HEK293 (cell line): ENCODE results near the gene GNA12.

Experiments
- CTCF ChIA-PET: fragments of 350-600 bp; formaldehyde crosslinking; extraction: SDS; loops from one replicate; lab custom pipeline; 2021; ENCODE audit warnings: antibody characterized with exemption; lab: Yijun Ruan, JAX
- POLR2A ChIA-PET: fragments of 300-600 bp; formaldehyde crosslinking; extraction: SDS; loops from one replicate; lab custom pipeline; 2020; ENCODE audit warnings: antibody characterized with exemption, inconsistent platforms; lab: Yijun Ruan, JAX
- H3K27ac ChIP-seq: fragments of 200-500 bp; sonication (Bioruptor generic); 2 replicates; pipeline ENCODE4 v1.5.1; 2014; ENCODE audit warnings: low read depth, low read length, control low read depth, inconsistent platforms; ENCODE audit errors: extremely low read depth
- H3K36me3 ChIP-seq, 2 experiments: fragments of 200-500 bp in 1 of 2; sonication (Bioruptor generic) in 1 of 2; 1 replicate in 1 of 2; 2 replicates in 1 of 2; pipeline ENCODE4 v1.5.1; 2014 to 2017; ENCODE audit warnings: inconsistent platforms in 2 of 2, low read length in 2 of 2; ENCODE audit not compliant: control insufficient read depth in 2 of 2, insufficient read depth in 1 of 2
- H3K4me1 ChIP-seq: fragments of 200-500 bp; sonication (Bioruptor generic); 2 replicates; pipeline ENCODE4 v1.5.1; 2014; ENCODE audit warnings: mild to moderate bottlenecking, low read length, inconsistent platforms; ENCODE audit not compliant: control insufficient read depth, insufficient read depth
- H3K4me3 ChIP-seq: 2 replicates; pipeline ENCODE4 v1.5.1; 2011; ENCODE audit warnings: low read depth, mild to moderate bottlenecking, control low read depth, low read length, moderate library complexity
- H3K9me3 ChIP-seq: fragments of 200-500 bp; sonication (Bioruptor generic); 2 replicates; pipeline ENCODE4 v1.5.1; 2014; ENCODE audit warnings: low read depth, low read length, inconsistent platforms; ENCODE audit not compliant: control insufficient read depth, insufficient read depth
- FEZF1 ChIP-seq: fragments of 450-650 bp; formaldehyde crosslinking; IDR thresholded peaks from 2 replicates; pipeline ENCODE4 v1.5.1; 2016; ENCODE audit warnings: missing biosample characterization, missing genetic modification characterization
- TRIM28 ChIP-seq: IDR thresholded peaks from 2 replicates; pipeline ENCODE4 v1.6.1; 2011; ENCODE audit warnings: low read length, control low read depth, borderline replicate concordance
- ZFP41 ChIP-seq: fragments of 450-650 bp; formaldehyde crosslinking; IDR thresholded peaks from 2 replicates; pipeline ENCODE4 v1.5.1; 2016; ENCODE audit warnings: missing biosample characterization, missing genetic modification characterization, borderline replicate concordance
- ZNF138 ChIP-seq: fragments of 450-650 bp; formaldehyde crosslinking; IDR thresholded peaks from 2 replicates; pipeline ENCODE4 v1.5.1; 2016; ENCODE audit warnings: missing biosample characterization, missing genetic modification characterization, borderline replicate concordance
- ZNF155 ChIP-seq: fragments of 450-650 bp; formaldehyde crosslinking; IDR thresholded peaks from 2 replicates; pipeline ENCODE4 v1.5.1; 2016; ENCODE audit warnings: missing biosample characterization, missing genetic modification characterization
- ZNF23 ChIP-seq: fragments of 450-650 bp; formaldehyde crosslinking; IDR thresholded peaks from 2 replicates; pipeline ENCODE4 v1.5.1; 2016; ENCODE audit warnings: missing biosample characterization, missing genetic modification characterization, borderline replicate concordance
- ZNF335 ChIP-seq: fragments of 450-650 bp; formaldehyde crosslinking; conservative IDR thresholded peaks from 2 replicates; pipeline ENCODE4 v1.5.1; 2016; ENCODE audit warnings: missing biosample characterization, missing genetic modification characterization
- ZNF37A ChIP-seq: fragments of 450-650 bp; IDR thresholded peaks from 2 replicates; pipeline ENCODE4 v1.5.1; 2018; ENCODE audit warnings: missing biosample characterization, missing genetic modification characterization
- ZNF416 ChIP-seq: fragments of 450-650 bp; formaldehyde crosslinking; IDR thresholded peaks from 2 replicates; pipeline ENCODE4 v1.5.1; 2016; ENCODE audit warnings: missing biosample characterization, missing genetic modification characterization
- ZNF600 ChIP-seq: fragments of 450-650 bp; formaldehyde crosslinking; IDR thresholded peaks from 2 replicates; pipeline ENCODE4 v1.5.1; 2016; ENCODE audit warnings: missing biosample characterization, missing genetic modification characterization
- ZNF623 ChIP-seq: fragments of 450-650 bp; formaldehyde crosslinking; IDR thresholded peaks from 2 replicates; pipeline ENCODE4 v1.5.1; 2016; ENCODE audit warnings: missing biosample characterization, missing genetic modification characterization
- ZNF76 ChIP-seq: fragments of 450-650 bp; formaldehyde crosslinking; IDR thresholded peaks from 2 replicates; pipeline ENCODE4; 2016; ENCODE audit warnings: low read depth, missing biosample characterization, missing genetic modification characterization, borderline replicate concordance
- ZNF830 ChIP-seq: fragments of 450-650 bp; IDR thresholded peaks from 2 replicates; pipeline ENCODE4 v1.5.0; 2018; ENCODE audit warnings: missing biosample characterization, missing genetic modification characterization, low read depth, mild to moderate bottlenecking, moderate library complexity
- ZSCAN16 ChIP-seq: fragments of 450-650 bp; formaldehyde crosslinking; IDR thresholded peaks from 2 replicates; pipeline ENCODE4 v1.5.1; 2016; ENCODE audit warnings: missing biosample characterization, missing genetic modification characterization
- ZSCAN30 ChIP-seq: fragments of 450-650 bp; IDR thresholded peaks from 2 replicates; pipeline ENCODE4 v1.5.1; 2018; ENCODE audit warnings: missing biosample characterization, mild to moderate bottlenecking, missing genetic modification characterization, moderate library complexity
- TF ChIP-seq, protein P1 (sequence below): fragments of 450-650 bp; formaldehyde crosslinking; IDR thresholded peaks from 2 replicates; pipeline ENCODE4 v1.5.1; 2016; ENCODE audit warnings: missing biosample characterization, missing genetic modification characterization
- TF ChIP-seq, protein P2 (sequence below): fragments of 450-650 bp; formaldehyde crosslinking; IDR thresholded peaks from 2 replicates; pipeline ENCODE4 v1.5.1; 2016; ENCODE audit warnings: missing biosample characterization, missing genetic modification characterization
- TF ChIP-seq, protein P3 (sequence below): fragments of 450-650 bp; IDR thresholded peaks from 2 replicates; pipeline ENCODE4 v1.5.1; 2018; ENCODE audit warnings: missing biosample characterization, mild to moderate bottlenecking, missing genetic modification characterization
- TF ChIP-seq, protein P4 (sequence below): IDR thresholded peaks from 2 replicates; pipeline ENCODE4 v1.6.1; 2011; ENCODE audit warnings: mild to moderate bottlenecking, low read depth, low read length, borderline replicate concordance
- TF ChIP-seq, protein P5 (sequence below): fragments of 450-650 bp; formaldehyde crosslinking; IDR thresholded peaks from 2 replicates; pipeline ENCODE4 v1.5.1; 2016; ENCODE audit warnings: missing biosample characterization, missing genetic modification characterization
- TF ChIP-seq, protein P6 (sequence below): fragments of 450-650 bp; formaldehyde crosslinking; IDR thresholded peaks from 2 replicates; pipeline ENCODE4 v1.5.1; 2017; ENCODE audit warnings: missing biosample characterization, missing genetic modification characterization
- TF ChIP-seq, protein P7 (sequence below): fragments of 450-650 bp; formaldehyde crosslinking; IDR thresholded peaks from 2 replicates; pipeline ENCODE4 v1.5.1; 2017; ENCODE audit warnings: missing biosample characterization, missing genetic modification characterization

Gene GNA12

DNA sequence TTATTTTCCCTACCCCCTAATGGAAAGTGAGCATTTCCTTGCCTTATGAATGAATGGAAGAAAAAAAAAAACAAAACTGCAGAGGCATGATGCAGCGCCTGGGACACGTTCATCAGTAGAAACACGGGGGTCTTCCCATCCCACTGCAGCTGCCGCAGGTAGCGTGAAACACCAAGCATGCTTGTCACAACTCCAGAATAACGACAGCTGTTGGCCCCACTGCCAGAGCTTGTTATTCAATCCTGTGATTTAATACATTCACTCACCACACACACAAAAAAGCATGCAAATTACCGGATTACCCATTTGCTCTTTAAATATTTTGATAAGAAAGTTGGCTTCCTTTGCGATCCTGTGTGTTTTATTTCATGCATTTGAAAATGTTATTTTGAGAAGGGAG is 48.4 kb upstream of the GNA12 start:
- no peak overlapping the region for H3K4me3 ChIP-seq
- H3K9me3 ChIP-seq: no peaks in the 10 kb centered on the region
- no peaks in the 10 kb centered on the region for H3K36me3 ChIP-seq
- no peak overlapping the region for H3K27ac ChIP-seq
- POLR2A ChIA-PET: no interaction called here
- no peak for TF ChIP-seq ZNF600 (tag by site-specific recombination)
- TF ChIP-seq, protein P1, sequence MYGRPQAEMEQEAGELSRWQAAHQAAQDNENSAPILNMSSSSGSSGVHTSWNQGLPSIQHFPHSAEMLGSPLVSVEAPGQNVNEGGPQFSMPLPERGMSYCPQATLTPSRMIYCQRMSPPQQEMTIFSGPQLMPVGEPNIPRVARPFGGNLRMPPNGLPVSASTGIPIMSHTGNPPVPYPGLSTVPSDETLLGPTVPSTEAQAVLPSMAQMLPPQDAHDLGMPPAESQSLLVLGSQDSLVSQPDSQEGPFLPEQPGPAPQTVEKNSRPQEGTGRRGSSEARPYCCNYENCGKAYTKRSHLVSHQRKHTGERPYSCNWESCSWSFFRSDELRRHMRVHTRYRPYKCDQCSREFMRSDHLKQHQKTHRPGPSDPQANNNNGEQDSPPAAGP (tag by site-specific recombination): no peak
- no peak for TF ChIP-seq ZNF416 (tag by site-specific recombination)
- CTCF ChIA-PET: no interaction called here
- no peaks in the 10 kb centered on the region; the same call in 1 of the 2 replicates for H3K4me1 ChIP-seq

DNA sequence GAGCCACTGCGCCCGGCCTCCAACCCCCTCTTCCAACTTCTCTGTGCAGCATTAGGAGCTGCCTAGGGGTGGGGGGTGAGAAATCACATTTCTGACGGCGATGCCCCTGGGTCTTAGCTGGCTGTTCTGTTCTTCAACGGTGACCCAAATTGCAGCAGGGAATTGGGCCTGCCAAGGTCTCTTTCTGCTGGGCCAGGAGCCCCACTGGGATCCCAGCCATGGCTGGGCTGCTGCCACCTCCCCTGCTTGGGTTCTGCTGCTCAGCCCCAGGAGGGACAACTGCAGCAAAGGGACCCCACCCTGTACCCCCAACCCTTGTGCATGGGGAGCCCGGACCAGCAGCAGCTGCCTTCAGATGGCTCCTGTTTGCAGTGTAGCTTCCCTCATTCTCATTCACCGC is 43.7 kb upstream of the GNA12 start:
- H3K27ac ChIP-seq: no peak overlapping the region
- no peaks in the 10 kb centered on the region for H3K36me3 ChIP-seq
- POLR2A ChIA-PET: interaction anchor here (0.6 kb wide), 2 partner anchors 279 to 1797 kb away, joined by 4 read pairs; no protein-coding TSS in a partner anchor
- H3K9me3 ChIP-seq: no peaks in the 10 kb centered on the region
- H3K4me1 ChIP-seq: no peaks in the 10 kb centered on the region; the same call in 1 of the 2 replicates
- no peak overlapping the region for H3K4me3 ChIP-seq
- CTCF ChIA-PET: interaction anchor here (0.7 to 1.5 kb wide), 6 partner anchors 12 to 1183 kb away, joined by 3 read pairs; no protein-coding TSS in a partner anchor
- TF ChIP-seq, protein P2, sequence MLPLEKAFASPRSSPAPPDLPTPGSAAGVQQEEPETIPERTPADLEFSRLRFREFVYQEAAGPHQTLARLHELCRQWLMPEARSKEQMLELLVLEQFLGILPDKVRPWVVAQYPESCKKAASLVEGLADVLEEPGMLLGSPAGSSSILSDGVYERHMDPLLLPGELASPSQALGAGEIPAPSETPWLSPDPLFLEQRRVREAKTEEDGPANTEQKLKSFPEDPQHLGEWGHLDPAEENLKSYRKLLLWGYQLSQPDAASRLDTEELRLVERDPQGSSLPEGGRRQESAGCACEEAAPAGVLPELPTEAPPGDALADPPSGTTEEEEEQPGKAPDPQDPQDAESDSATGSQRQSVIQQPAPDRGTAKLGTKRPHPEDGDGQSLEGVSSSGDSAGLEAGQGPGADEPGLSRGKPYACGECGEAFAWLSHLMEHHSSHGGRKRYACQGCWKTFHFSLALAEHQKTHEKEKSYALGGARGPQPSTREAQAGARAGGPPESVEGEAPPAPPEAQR (tag by site-specific recombination): no peak
- no peak for TF ChIP-seq ZNF23
- no peak for TF ChIP-seq ZNF76 (tag by site-specific recombination)
- TF ChIP-seq FEZF1 (tag by site-specific recombination): no peak
- no peak for TF ChIP-seq ZSCAN16 (tag by site-specific recombination)
- TF ChIP-seq, protein P3, sequence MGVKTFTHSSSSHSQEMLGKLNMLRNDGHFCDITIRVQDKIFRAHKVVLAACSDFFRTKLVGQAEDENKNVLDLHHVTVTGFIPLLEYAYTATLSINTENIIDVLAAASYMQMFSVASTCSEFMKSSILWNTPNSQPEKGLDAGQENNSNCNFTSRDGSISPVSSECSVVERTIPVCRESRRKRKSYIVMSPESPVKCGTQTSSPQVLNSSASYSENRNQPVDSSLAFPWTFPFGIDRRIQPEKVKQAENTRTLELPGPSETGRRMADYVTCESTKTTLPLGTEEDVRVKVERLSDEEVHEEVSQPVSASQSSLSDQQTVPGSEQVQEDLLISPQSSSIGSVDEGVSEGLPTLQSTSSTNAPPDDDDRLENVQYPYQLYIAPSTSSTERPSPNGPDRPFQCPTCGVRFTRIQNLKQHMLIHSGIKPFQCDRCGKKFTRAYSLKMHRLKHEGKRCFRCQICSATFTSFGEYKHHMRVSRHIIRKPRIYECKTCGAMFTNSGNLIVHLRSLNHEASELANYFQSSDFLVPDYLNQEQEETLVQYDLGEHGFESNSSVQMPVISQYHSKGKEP (tag by site-specific recombination): no peak
- TF ChIP-seq ZNF623 (tag by site-specific recombination): no peak
- no peak for TF ChIP-seq TRIM28
- TF ChIP-seq ZNF138 (tag by site-specific recombination): no peak
- TF ChIP-seq, protein P4, sequence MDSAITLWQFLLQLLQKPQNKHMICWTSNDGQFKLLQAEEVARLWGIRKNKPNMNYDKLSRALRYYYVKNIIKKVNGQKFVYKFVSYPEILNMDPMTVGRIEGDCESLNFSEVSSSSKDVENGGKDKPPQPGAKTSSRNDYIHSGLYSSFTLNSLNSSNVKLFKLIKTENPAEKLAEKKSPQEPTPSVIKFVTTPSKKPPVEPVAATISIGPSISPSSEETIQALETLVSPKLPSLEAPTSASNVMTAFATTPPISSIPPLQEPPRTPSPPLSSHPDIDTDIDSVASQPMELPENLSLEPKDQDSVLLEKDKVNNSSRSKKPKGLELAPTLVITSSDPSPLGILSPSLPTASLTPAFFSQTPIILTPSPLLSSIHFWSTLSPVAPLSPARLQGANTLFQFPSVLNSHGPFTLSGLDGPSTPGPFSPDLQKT: no peak
- TF ChIP-seq ZFP41 (tag by site-specific recombination): no peak
- TF ChIP-seq, protein P5, sequence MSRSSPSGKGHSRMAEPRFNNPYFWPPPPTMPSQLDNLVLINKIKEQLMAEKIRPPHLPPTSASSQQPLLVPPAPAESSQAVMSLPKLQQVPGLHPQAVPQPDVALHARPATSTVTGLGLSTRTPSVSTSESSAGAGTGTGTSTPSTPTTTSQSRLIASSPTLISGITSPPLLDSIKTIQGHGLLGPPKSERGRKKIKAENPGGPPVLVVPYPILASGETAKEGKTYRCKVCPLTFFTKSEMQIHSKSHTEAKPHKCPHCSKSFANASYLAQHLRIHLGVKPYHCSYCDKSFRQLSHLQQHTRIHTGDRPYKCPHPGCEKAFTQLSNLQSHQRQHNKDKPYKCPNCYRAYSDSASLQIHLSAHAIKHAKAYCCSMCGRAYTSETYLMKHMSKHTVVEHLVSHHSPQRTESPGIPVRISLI (tag by site-specific recombination): no peak
- TF ChIP-seq ZNF335 (tag by site-specific recombination): no peak
- TF ChIP-seq, protein P6, sequence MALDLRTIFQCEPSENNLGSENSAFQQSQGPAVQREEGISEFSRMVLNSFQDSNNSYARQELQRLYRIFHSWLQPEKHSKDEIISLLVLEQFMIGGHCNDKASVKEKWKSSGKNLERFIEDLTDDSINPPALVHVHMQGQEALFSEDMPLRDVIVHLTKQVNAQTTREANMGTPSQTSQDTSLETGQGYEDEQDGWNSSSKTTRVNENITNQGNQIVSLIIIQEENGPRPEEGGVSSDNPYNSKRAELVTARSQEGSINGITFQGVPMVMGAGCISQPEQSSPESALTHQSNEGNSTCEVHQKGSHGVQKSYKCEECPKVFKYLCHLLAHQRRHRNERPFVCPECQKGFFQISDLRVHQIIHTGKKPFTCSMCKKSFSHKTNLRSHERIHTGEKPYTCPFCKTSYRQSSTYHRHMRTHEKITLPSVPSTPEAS: no peak
- no peak for TF ChIP-seq ZSCAN30
- TF ChIP-seq ZNF155 (tag by site-specific recombination): no peak
- TF ChIP-seq, protein P7, sequence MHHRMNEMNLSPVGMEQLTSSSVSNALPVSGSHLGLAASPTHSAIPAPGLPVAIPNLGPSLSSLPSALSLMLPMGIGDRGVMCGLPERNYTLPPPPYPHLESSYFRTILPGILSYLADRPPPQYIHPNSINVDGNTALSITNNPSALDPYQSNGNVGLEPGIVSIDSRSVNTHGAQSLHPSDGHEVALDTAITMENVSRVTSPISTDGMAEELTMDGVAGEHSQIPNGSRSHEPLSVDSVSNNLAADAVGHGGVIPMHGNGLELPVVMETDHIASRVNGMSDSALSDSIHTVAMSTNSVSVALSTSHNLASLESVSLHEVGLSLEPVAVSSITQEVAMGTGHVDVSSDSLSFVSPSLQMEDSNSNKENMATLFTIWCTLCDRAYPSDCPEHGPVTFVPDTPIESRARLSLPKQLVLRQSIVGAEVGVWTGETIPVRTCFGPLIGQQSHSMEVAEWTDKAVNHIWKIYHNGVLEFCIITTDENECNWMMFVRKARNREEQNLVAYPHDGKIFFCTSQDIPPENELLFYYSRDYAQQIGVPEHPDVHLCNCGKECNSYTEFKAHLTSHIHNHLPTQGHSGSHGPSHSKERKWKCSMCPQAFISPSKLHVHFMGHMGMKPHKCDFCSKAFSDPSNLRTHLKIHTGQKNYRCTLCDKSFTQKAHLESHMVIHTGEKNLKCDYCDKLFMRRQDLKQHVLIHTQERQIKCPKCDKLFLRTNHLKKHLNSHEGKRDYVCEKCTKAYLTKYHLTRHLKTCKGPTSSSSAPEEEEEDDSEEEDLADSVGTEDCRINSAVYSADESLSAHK (tag by site-specific recombination): no peak
- no peak for TF ChIP-seq ZNF37A (tag by site-specific recombination)
- no peak for TF ChIP-seq ZNF830
